Vagina (tissue), 2 donors: ENCODE data around the gene DYNC1I1. TPM values are rescaled to one million over a fixed set of nuclear protein-coding genes. Genes with fewer than 3 reads are reported as not detected.

Source experiments
- DNase-seq, 2 donors: peaks; one replicate each; pipeline ENCODE4 v3.0.0-alpha.2; 2017; ENCODE audit errors: extremely low spot score in 2 of 2
- H3K27ac ChIP-seq: fragments of 200-600 bp; sonication (generic); one replicate; pipeline ENCODE4 v1.5.1; 2019
- H3K27me3 ChIP-seq: fragments of 200-600 bp; sonication (generic); one replicate; pipeline ENCODE4 v1.5.1; 2019
- H3K36me3 ChIP-seq, 2 donors: fragments of 200-600 bp; sonication (generic); one replicate each; pipeline ENCODE4 v1.5.1; 2017 to 2019
- H3K4me1 ChIP-seq: fragments of 200-600 bp; sonication (generic); one replicate; pipeline ENCODE4 v1.5.1; 2019
- H3K4me3 ChIP-seq, 2 donors: fragments of 200-600 bp; sonication (generic); 1 replicate in 1 of 2; 2 replicates in 1 of 2; pipeline ENCODE4 v1.5.1; 2016 to 2019
- H3K9me3 ChIP-seq: fragments of 200-600 bp; sonication (generic); one replicate; pipeline ENCODE4 v1.5.1; 2019
- POLR2A ChIP-seq, 2 donors: fragments of 450-650 bp; IDR thresholded peaks; one replicate each; pipeline ENCODE4 v1.6.1; 2017; ENCODE audit warnings: antibody characterized with exemption in 2 of 2, mild to moderate bottlenecking in 2 of 2, moderate library complexity in 2 of 2
- POLR2AphosphoS5 ChIP-seq, 2 donors: sonication (generic); formaldehyde crosslinking; IDR thresholded peaks; one replicate each; pipeline ENCODE4 v1.9.0; 2017; ENCODE audit warnings: antibody characterized with exemption in 2 of 2, mild to moderate bottlenecking in 2 of 2, low read depth in 1 of 2; ENCODE audit not compliant: insufficient read depth in 1 of 2
- intact Hi-C: fragments of 100-400 bp; cut with DNase I; formaldehyde crosslinking; loops from one replicate; pipeline ENCODE4 v1.15.1; 2023
- total RNA-seq: library from RNA; depleted of rRNA; stranded (reverse); fragments of >200 nt; gene quantifications from one replicate; pipeline ENCODE4 v1.2.3, GENCODE V29; 2016
- TF ChIP-seq, protein P1 (sequence below), 3 experiments: fragments of 450-650 bp in 2 of 3; fragments of 200-600 bp in 1 of 3; sonication (generic) in 1 of 3; IDR thresholded peaks; one replicate each; pipeline ENCODE4 v1.5.1; 2017 to 2019; ENCODE audit warnings: antibody characterized with exemption in 3 of 3, mild to moderate bottlenecking in 2 of 3, moderate library complexity in 2 of 3

The DYNC1I1 gene
- total RNA-seq, 1 donor from 2014 or later, result 12.0 TPM

DNA sequence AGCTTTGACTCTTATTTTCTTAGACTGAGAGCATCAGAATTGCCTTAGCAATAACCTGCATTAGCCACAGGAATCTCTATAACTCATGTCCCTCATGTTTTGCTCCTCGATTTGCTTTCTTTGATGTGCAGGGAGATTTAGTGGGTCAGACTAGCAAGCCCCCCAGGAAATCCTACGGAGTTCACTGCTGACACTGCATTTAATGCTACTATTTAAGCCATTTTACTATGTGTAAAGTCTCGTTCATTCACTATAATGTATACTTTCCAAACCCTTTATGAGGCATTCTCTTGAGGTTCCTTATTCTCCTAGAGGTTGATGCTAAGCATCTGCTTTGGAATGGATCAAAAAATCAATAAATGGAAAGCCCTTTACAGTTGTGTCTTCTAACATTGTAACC is 28.4 kb downstream of the DYNC1I1 start:
- Histone ChIP-seq H3K27ac (no peak overlapping the region), H3K36me3 (no peaks in the 10 kb centered on the region), H3K27me3 (no peaks in the 10 kb centered on the region), H3K9me3 (no peaks in the 10 kb centered on the region), H3K4me3 (no peak overlapping the region), H3K4me1 (no peaks in the 10 kb centered on the region)
- TF ChIP-seq, protein P1, sequence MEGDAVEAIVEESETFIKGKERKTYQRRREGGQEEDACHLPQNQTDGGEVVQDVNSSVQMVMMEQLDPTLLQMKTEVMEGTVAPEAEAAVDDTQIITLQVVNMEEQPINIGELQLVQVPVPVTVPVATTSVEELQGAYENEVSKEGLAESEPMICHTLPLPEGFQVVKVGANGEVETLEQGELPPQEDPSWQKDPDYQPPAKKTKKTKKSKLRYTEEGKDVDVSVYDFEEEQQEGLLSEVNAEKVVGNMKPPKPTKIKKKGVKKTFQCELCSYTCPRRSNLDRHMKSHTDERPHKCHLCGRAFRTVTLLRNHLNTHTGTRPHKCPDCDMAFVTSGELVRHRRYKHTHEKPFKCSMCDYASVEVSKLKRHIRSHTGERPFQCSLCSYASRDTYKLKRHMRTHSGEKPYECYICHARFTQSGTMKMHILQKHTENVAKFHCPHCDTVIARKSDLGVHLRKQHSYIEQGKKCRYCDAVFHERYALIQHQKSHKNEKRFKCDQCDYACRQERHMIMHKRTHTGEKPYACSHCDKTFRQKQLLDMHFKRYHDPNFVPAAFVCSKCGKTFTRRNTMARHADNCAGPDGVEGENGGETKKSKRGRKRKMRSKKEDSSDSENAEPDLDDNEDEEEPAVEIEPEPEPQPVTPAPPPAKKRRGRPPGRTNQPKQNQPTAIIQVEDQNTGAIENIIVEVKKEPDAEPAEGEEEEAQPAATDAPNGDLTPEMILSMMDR (IDR thresholded peaks at IDR 0.05), result no peak
- TF ChIP-seq POLR2AphosphoS5 (IDR thresholded peaks at IDR 0.05; ENCODE audit: insufficient read depth in 1 of 2, low read depth in 1 of 2) (no peak), POLR2A (IDR thresholded peaks at IDR 0.05) (no peak)
- no peak for DNase-seq
- intact Hi-C loops, result no loop called here

DNA sequence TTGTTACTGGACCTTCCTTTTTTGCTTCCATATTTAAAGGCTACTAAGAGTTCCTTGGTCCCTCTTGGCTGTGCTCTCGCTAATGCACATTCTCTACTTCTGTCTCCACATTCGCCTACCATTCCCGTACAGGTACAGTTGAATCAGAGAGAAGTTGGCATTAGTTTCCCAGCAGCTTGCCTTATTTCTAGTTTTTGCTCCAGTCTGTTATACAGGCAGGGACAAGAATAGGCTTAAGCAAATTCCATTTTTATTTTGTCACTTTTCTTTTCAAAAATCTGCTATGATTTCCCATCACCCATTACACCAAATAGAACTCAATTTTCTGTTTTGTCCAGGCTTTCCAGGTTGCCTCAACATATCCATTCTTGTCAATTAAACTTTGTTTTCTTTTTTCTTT is 29.9 kb downstream of the DYNC1I1 start:
- Histone ChIP-seq H3K27me3 (no peaks in the 10 kb centered on the region), H3K9me3 (no peaks in the 10 kb centered on the region), H3K4me1 (no peaks in the 10 kb centered on the region), H3K36me3 (no peaks in the 10 kb centered on the region), H3K4me3 (no peak overlapping the region), H3K27ac (no peak overlapping the region)
- intact Hi-C loops, result no loop called here
- no peak for DNase-seq
- TF ChIP-seq, protein P1 (IDR thresholded peaks at IDR 0.05), result no peak
- TF ChIP-seq POLR2A (IDR thresholded peaks at IDR 0.05) (no peak), POLR2AphosphoS5 (IDR thresholded peaks at IDR 0.05; ENCODE audit: insufficient read depth in 1 of 2, low read depth in 1 of 2) (no peak)

- TF ChIP-seq POLR2AphosphoS5 (IDR thresholded peaks at IDR 0.05; ENCODE audit: insufficient read depth in 1 of 2, low read depth in 1 of 2) (no peak), POLR2A (IDR thresholded peaks at IDR 0.05) (no peak)
- TF ChIP-seq, protein P1 (IDR thresholded peaks at IDR 0.05), result no peak
- DNase-seq, result no peak
- intact Hi-C loops, result no loop called here
Measured at GRCh38 chr7:95804052-95804451, 31.7 kb downstream of the DYNC1I1 start.

GRCh38 chr7:95805909-95806308 is 33.6 kb downstream of the DYNC1I1 start:
- DNase-seq, result no peak
- Histone ChIP-seq H3K4me3 (no peak overlapping the region), H3K27ac (no peak overlapping the region), H3K4me1 (no peaks in the 10 kb centered on the region), H3K27me3 (no peaks in the 10 kb centered on the region), H3K36me3 (no peaks in the 10 kb centered on the region), H3K9me3 (no peaks in the 10 kb centered on the region)
- TF ChIP-seq, protein P1 (IDR thresholded peaks at IDR 0.05), result no peak
- no peak for TF ChIP-seq POLR2AphosphoS5 (IDR thresholded peaks at IDR 0.05; ENCODE audit: insufficient read depth in 1 of 2, low read depth in 1 of 2)
- TF ChIP-seq POLR2A (IDR thresholded peaks at IDR 0.05), result no peak
- intact Hi-C loops, result no loop called here

More at GRCh38 chr7:95804052-95804451, 31.7 kb downstream of the DYNC1I1 start:
- Histone ChIP-seq H3K4me1 (no peaks in the 10 kb centered on the region), H3K4me3 (no peak overlapping the region), H3K9me3 (no peaks in the 10 kb centered on the region), H3K36me3 (no peaks in the 10 kb centered on the region), H3K27ac (no peak overlapping the region), H3K27me3 (no peaks in the 10 kb centered on the region)

DNA sequence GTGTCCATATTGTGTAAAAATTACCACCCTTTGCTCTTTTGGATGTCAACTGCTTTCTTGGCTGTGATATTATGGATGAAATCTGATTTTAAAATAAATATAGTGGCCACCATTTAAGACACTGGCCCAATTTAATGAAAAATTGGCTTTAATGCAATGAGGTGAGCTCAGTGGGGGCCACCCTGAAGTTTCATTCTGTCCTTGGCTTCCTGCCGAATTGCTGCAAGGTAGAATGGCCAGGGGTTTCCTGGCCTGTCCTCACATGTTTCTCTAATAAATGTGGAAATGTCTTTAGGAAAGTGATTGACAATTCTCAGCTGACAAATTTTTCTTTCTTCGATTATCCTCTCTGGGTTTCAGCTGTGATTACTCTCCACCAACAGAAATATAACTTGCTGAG is 36.0 kb downstream of the DYNC1I1 start:
- Histone ChIP-seq H3K27me3 (no peaks in the 10 kb centered on the region), H3K36me3 (no peaks in the 10 kb centered on the region), H3K9me3 (no peaks in the 10 kb centered on the region), H3K4me1 (no peaks in the 10 kb centered on the region), H3K4me3 (no peak overlapping the region), H3K27ac (no peak overlapping the region)
- intact Hi-C loops, result no loop called here
- TF ChIP-seq, protein P1 (IDR thresholded peaks at IDR 0.05), result no peak
- no peak for TF ChIP-seq POLR2A (IDR thresholded peaks at IDR 0.05)
- TF ChIP-seq POLR2AphosphoS5 (IDR thresholded peaks at IDR 0.05; ENCODE audit: insufficient read depth in 1 of 2, low read depth in 1 of 2), result no peak
- DNase-seq, result no peak
